CD8-positive, alpha-beta T cell (primary cell): ENCODE results near the gene ARL15. TPM values are rescaled to one million over a fixed set of nuclear protein-coding genes. Genes with fewer than 3 reads are reported as not detected.

Source experiments
- microRNA-seq: library from miRNA; unstranded; fragments of <30 nt; microRNA quantifications from one replicate; pipeline ENCODE4 v1.2.0, GENCODE V29; 2022; ENCODE audit warnings: borderline microRNAs expressed
- total RNA-seq, 46 experiments: library from RNA in 2 of 46; stranded (reverse) in 2 of 46; gene quantifications; one replicate each; pipeline ENCODE4 v1.2.3 and lab custom pipeline; 2021 to 2026

ARL15 gene
- total RNA-seq, 2 experiments from 2014 or later, result 7.4 to 7.5 TPM

Small RNA genes lying within 50 kb of the gene (microRNA-seq; reads per million reads assigned to microRNA genes)
- not detected for gene MIR4459
- 1.0 reads per million for gene MIR581

Other genes starting within 250 kb of the ARL15 start
- not detected for gene HSPB3, start 145.1 kb upstream of the ARL15 start, total RNA-seq
- 10 to 100 TPM; 12.7 to 12.9 TPM for gene SNX18, start 207.2 kb upstream of the ARL15 start, total RNA-seq